Right lobe of liver (tissue), 6 donors: ENCODE measurements around the gene SP140L. TPM values are rescaled to one million over a fixed set of nuclear protein-coding genes. Genes with fewer than 3 reads are reported as not detected.
"Not testable (repeated sequence)": the region's sequence is repeated elsewhere in the genome, so short reads cannot be mapped to it uniquely, and the experiment has no call there.

Experiments
- ATAC-seq, 4 donors: fragments of 200-7000 bp; cut with Tn5 transposase; one replicate each; pipeline ENCODE4 v1.9.1; 2020; ENCODE audit warnings: mild to moderate bottlenecking in 4 of 4, moderate library complexity in 4 of 4
- DNase-seq, 3 donors: peaks; one replicate each; pipeline ENCODE4 v3.0.0-alpha.2; 2020
- H3K27ac ChIP-seq, 3 donors: fragments of 200-600 bp; one replicate each; pipeline ENCODE4 v1.8.0; 2022
- H3K27me3 ChIP-seq, 2 donors: fragments of 200-600 bp; one replicate each; pipeline ENCODE4 v1.8.0; 2022
- H3K36me3 ChIP-seq, 4 donors: fragments of 200-600 bp; sonication (generic) in 1 of 4; one replicate each; pipeline versions ENCODE4 v1.5.1 to v1.8.0; 2017 to 2022; ENCODE audit warnings: control low read depth in 1 of 4
- H3K4me1 ChIP-seq, 4 donors: fragments of 200-600 bp; sonication (generic) in 1 of 4; one replicate each; pipeline versions ENCODE4 v1.5.1 to v1.8.0; 2017 to 2022; ENCODE audit warnings: control low read depth in 1 of 4
- H3K4me3 ChIP-seq, 3 donors: fragments of 200-600 bp; one replicate each; pipeline ENCODE4 v1.8.0; 2022
- H3K9me3 ChIP-seq, 4 donors: fragments of 200-600 bp; sonication (generic) in 1 of 4; one replicate each; pipeline versions ENCODE4 v1.5.1 to v1.8.0; 2017 to 2022; ENCODE audit warnings: control low read depth in 1 of 4
- CTCF ChIP-seq, 4 donors: fragments of 200-600 bp in 3 of 4; fragments of 450-650 bp in 1 of 4; IDR thresholded peaks; one replicate each; pipeline versions ENCODE4 v1.5.1 to v1.8.0; 2016 to 2022; ENCODE audit warnings: antibody characterized with exemption in 4 of 4, mild to moderate bottlenecking in 2 of 4
- POLR2A ChIP-seq: fragments of 450-650 bp; IDR thresholded peaks from one replicate; pipeline ENCODE4 v1.6.1; 2017; ENCODE audit warnings: antibody characterized with exemption, mild to moderate bottlenecking
- WGBS: methylation state at CpG from one replicate; pipeline ENCODE4 v1.1.6; 2018; ENCODE audit warnings: low coverage, low lambda C conversion rate; ENCODE audit not compliant: insufficient coverage; ENCODE audit errors: missing lambda C conversion rate; 5-methylcytosine and 5-hydroxymethylcytosine counted together
- intact Hi-C, 2 donors: fragments of 100-400 bp; cut with DNase I; formaldehyde crosslinking; loops; one replicate each; pipeline versions ENCODE4 v1.11.2 to v1.14.1; 2022
- total RNA-seq, 6 experiments: library from RNA; depleted of rRNA in 2 of 6; stranded (reverse); fragments of >200 nt in 2 of 6; fragmentation: NEBNext Ultra II Directional in 3 of 6; extraction: Animal tissue kit (Norgen Biotek cat#: 25700) in 3 of 6; gene quantifications; one replicate each; pipeline versions ENCODE4 v1.1.0 to v1.2.4, GENCODE V29; 2016 to 2023
- donor health status: DM: no; HTN: yes; CAD: no.
- donor health status: DM: no; HTN: no; CAD: no.
- donor health status: DM: no; HTN: no; CAD: no.
- donor health status: DM: no; HTN: yes; CAD: no.
- donor health status: DM: no; HTN: yes; CAD: no.

Gene SP140L
- total RNA-seq, 6 experiments from 2014 or later: 6.6 to 17.9 (median 11.3) TPM

GRCh38 chr2:230400454-230400853 lies 73.5 kb downstream of the SP140L start:
- Histone ChIP-seq H3K36me3 (peaks cover 0 to 8% (median 0%) of the 10 kb centered on the region in 4 donors), H3K4me3 (no peak overlapping the region), H3K4me1 (no peaks in the 10 kb centered on the region), H3K9me3 (no peaks in the 10 kb centered on the region), H3K27ac (no peak overlapping the region), H3K27me3 (no peaks in the 10 kb centered on the region)
- intact Hi-C loops: no loop called here
- no peak for DNase-seq
- TF ChIP-seq CTCF (IDR thresholded peaks at IDR 0.05): no peak
- no peak for TF ChIP-seq POLR2A
- ATAC-seq: peak in 2 of 4 donors; percentile 38 to 68
- WGBS: 60% methylated on average over 1 of the region's 5 CpGs

- intact Hi-C loops, ATAC-seq: not testable (repeated sequence)
Measured at GRCh38 chr2:230401026-230401425, 74.0 kb downstream of the SP140L start.

GRCh38 chr2:230403746-230404145 lies 76.8 kb downstream of the SP140L start:
- Histone ChIP-seq H3K27ac (no peak overlapping the region), H3K27me3 (no peaks in the 10 kb centered on the region), H3K4me1 (peaks cover 0 to 12% (median 0%) of the 10 kb centered on the region in 4 donors), H3K9me3 (no peaks in the 10 kb centered on the region), H3K4me3 (no peak overlapping the region), H3K36me3 (peaks cover 0 to 8% (median 0%) of the 10 kb centered on the region in 4 donors)
- 100% methylated on average over 6 of the region's 7 CpGs for WGBS
- intact Hi-C loops: no loop called here
- TF ChIP-seq POLR2A (no peak), CTCF (IDR thresholded peaks at IDR 0.05) (no peak)
- ATAC-seq (no peak), DNase-seq (no peak)

More at GRCh38 chr2:230401026-230401425, 74.0 kb downstream of the SP140L start:
- not testable (repeated sequence) for H3K36me3 ChIP-seq, H3K27ac ChIP-seq, H3K4me1 ChIP-seq, DNase-seq, H3K27me3 ChIP-seq, H3K9me3 ChIP-seq, H3K4me3 ChIP-seq
- 100% methylated on average over 1 of the region's 6 CpGs for WGBS

- TF ChIP-seq CTCF (IDR thresholded peaks at IDR 0.05) (no peak), POLR2A (no peak)
- ATAC-seq (no peak), DNase-seq (no peak)
- Histone ChIP-seq H3K27ac (no peak overlapping the region), H3K4me3 (no peak overlapping the region), H3K27me3 (no peaks in the 10 kb centered on the region), H3K36me3 (peaks cover 0 to 8% (median 0%) of the 10 kb centered on the region in 4 donors), H3K9me3 (no peaks in the 10 kb centered on the region), H3K4me1 (peaks cover 0 to 12% (median under 1%) of the 10 kb centered on the region in 4 donors)
- WGBS: 95% methylated on average over 3 of the region's 3 CpGs
- intact Hi-C loops: no loop called here
Measured at GRCh38 chr2:230405824-230406223, 78.8 kb downstream of the SP140L start.

GRCh38 chr2:230408244-230408842 lies 81.3 kb downstream of the SP140L start:
- intact Hi-C loops: no loop called here
- Histone ChIP-seq H3K27ac (peak overlapping the region in 1 of 3 donors; percentile 45), H3K36me3 (no peaks in the 10 kb centered on the region), H3K4me3 (no peak overlapping the region), H3K9me3 (no peaks in the 10 kb centered on the region), H3K4me1 (peaks cover 0 to 21% (median 2%) of the 10 kb centered on the region in 4 donors), H3K27me3 (no peaks in the 10 kb centered on the region)
- WGBS: 48% methylated on average over 3 of the region's 3 CpGs
- peak in 1 of 3 donors; percentile 40 for DNase-seq
- peak; percentile 21 to 52 (median 26) for ATAC-seq
- no peak for TF ChIP-seq CTCF (IDR thresholded peaks at IDR 0.05)
- TF ChIP-seq POLR2A: no peak

- H3K9me3 ChIP-seq, H3K27me3 ChIP-seq, H3K36me3 ChIP-seq, DNase-seq, H3K4me3 ChIP-seq, intact Hi-C loops: not testable (repeated sequence)
- Histone ChIP-seq H3K27ac (peak overlapping the region in 1 of 3 donors; percentile 26), H3K4me1 (peaks cover 0 to 21% (median 2%) of the 10 kb centered on the region in 4 donors)
- WGBS: 36% methylated on average over 2 of the region's 2 CpGs
- peak in 2 of 4 donors; percentile 5 to 9 for ATAC-seq
Measured at GRCh38 chr2:230409316-230409715, 82.3 kb downstream of the SP140L start.
